Esophagus mucosa (tissue), 1 donor: Measurements from ENCODE around the gene NRIP1. TPM values are rescaled to one million over a fixed set of nuclear protein-coding genes. Genes with fewer than 3 reads are reported as not detected.
A peak's percentile ranks its signal among the peaks of the same experiment; 100 is the strongest.

Source experiments
- ATAC-seq: fragments of 200-7000 bp; cut with Tn5 transposase; one replicate; pipeline ENCODE4 v1.9.1; 2020
- total RNA-seq: library from RNA; stranded (reverse); gene quantifications from one replicate; pipeline ENCODE4 v1.2.4, GENCODE V29; 2023
- donor health status: DM: yes; HTN: yes; CAD: no.

Gene NRIP1
- total RNA-seq, 1 donor from 2014 or later: 52.2 TPM

- ATAC-seq: peak; percentile 15
Measured at GRCh38 chr21:15063814-15064575, 805 bp downstream of the NRIP1 start.

- no peak for ATAC-seq
Measured at GRCh38 chr21:15063081-15063813, 1.6 kb downstream of the NRIP1 start.

- ATAC-seq: no peak
Measured at GRCh38 chr21:15062606-15062965, 2.2 kb downstream of the NRIP1 start.

- no peak for ATAC-seq
Measured at GRCh38 chr21:15061747-15062605, 2.8 kb downstream of the NRIP1 start.

GRCh38 chr21:15061279-15061678 lies 3.5 kb downstream of the NRIP1 start:
- no peak for ATAC-seq

GRCh38 chr21:15060543-15061175 lies 4.1 kb downstream of the NRIP1 start:
- no peak for ATAC-seq

GRCh38 chr21:15059397-15059796 lies 5.4 kb downstream of the NRIP1 start:
- no peak for ATAC-seq

- ATAC-seq: peak; percentile 62
Measured at GRCh38 chr21:15058854-15059263, 5.9 kb downstream of the NRIP1 start.

GRCh38 chr21:15057285-15057684 lies 7.5 kb downstream of the NRIP1 start:
- ATAC-seq: no peak

- no peak for ATAC-seq
Measured at GRCh38 chr21:15054606-15055239, 10.1 kb downstream of the NRIP1 start.

GRCh38 chr21:15054089-15054488 lies 10.7 kb downstream of the NRIP1 start:
- ATAC-seq: no peak

GRCh38 chr21:15053500-15053899 lies 11.3 kb downstream of the NRIP1 start:
- ATAC-seq: no peak

- ATAC-seq: no peak
Measured at GRCh38 chr21:15052459-15052763, 12.4 kb downstream of the NRIP1 start.

- ATAC-seq: peak; percentile 90
Measured at GRCh38 chr21:15051644-15052458, 12.9 kb downstream of the NRIP1 start.

- no peak for ATAC-seq
Measured at GRCh38 chr21:15050568-15051377, 14.0 kb downstream of the NRIP1 start.

GRCh38 chr21:15045017-15045416 lies 19.8 kb downstream of the NRIP1 start:
- ATAC-seq: no peak

- ATAC-seq: no peak
Measured at GRCh38 chr21:15042531-15042930, 22.3 kb downstream of the NRIP1 start.

- no peak for ATAC-seq
Measured at GRCh38 chr21:15039607-15040299, 25.0 kb downstream of the NRIP1 start.

- ATAC-seq: no peak
Measured at GRCh38 chr21:15037900-15038293, 26.9 kb downstream of the NRIP1 start.
